GM19099 (cell line): ENCODE data around the gene RFX2.

Experiments used
- POLR2A ChIP-seq: IDR thresholded peaks from 3 replicates; pipeline ENCODE4 v1.6.1; 2011; ENCODE audit warnings: low read depth; ENCODE audit not compliant: insufficient read length; ENCODE audit errors: extremely low read depth

Gene RFX2

DNA sequence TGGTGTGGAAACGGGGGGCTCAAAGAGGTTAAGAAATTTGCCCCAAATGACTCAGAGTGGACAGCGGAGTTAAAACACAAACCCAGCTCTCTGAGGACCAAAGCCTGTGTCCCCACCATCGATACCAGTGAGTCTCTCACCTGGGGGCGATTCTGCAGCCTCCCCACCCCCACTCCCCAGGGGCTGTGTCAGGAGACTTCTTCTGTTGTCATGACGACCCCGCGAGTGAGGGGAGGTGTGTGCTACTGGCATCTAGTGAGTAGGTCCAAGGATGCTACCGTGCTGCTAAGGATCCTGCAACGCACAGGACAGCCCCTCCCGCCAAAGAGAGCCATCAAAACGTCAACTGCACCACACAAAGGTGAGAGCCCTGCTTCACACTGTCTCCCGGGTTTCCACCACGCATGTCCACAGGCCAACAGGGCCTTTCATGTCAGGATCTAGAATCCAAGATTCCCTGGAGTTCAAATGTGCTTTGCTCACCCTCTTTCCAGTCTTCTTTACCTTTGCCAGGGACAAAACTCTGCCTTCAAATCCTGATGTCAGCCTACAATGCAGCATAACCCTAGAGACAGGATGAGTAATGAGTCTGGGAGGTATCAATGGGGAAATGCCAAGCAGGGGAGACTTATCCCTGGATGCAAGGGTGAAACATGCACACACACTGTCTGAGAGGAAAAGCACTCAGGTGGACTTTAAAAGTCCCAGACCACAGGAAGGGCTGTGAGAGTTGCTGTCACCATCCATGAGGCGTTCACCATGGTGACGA lies 136.2 kb downstream of the RFX2 start:
- TF ChIP-seq POLR2A = no peak

DNA sequence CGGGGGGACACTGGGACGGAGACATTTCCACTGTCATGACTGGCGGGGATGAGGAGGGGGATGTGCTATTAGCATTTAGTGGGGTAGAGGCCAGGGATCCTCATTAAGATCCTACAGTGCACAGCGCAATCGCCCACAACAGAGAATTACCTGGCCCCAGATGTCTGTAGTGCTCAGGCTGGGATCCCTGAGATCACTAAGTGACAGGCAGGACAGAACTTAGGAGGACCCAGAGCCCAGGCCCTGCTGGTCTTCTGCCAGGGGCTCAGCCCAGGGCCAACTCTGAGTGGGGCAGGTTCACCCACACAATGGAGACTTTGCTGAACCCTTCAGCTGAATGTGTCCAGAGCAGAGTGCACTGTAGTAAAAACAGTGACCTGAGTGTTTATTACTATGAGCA lies 136.9 kb downstream of the RFX2 start:
- no peak for TF ChIP-seq POLR2A

DNA sequence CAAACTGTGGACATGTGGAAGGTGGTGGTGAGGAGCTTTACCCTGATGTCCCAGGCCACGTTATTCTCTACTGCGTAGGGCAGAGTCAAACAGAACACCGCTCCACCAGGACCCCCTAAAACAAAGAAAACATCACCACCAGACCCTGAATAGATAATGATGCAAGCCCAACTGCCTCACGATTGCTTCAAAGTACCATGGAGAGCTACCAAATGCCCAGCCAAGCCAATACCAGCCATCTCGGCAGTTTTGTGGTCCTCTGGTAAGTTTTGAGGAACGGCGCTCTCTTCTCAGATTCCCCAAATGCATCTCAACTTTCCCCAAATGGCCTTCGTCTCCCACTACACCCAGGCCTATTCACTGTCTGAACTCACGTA lies 138.0 kb downstream of the RFX2 start:
- no peak for TF ChIP-seq POLR2A

DNA sequence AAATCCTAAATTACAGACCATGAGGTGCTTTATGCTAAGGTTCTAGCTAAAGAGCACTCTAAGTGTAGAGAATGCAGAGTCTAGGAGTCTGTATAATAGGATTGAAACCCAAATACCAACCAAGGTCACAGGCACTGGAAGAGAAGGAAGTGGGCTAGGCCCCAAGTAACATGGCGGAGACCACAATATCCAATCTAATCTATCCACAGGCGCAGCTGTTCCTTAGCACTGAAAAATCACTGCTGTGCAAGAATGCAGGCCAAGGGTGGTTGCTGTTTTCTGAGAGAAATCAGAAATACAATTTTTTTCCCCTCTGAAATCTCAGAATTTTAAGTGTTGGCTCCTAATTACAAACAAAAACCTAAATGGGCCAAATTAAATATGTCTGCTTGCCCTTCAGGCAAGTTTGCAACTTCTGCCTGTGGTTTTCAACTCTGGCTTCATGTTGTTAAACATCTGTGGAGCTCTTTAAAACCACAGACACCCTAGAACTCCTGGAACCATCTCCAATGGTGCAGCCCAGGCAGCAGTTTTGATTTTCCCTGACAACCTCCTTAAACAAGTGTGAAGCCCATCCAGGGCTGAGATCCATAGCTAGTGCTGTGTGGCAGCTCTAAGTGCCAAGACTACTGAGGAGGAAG lies 138.5 kb downstream of the RFX2 start:
- TF ChIP-seq POLR2A = no peak

DNA sequence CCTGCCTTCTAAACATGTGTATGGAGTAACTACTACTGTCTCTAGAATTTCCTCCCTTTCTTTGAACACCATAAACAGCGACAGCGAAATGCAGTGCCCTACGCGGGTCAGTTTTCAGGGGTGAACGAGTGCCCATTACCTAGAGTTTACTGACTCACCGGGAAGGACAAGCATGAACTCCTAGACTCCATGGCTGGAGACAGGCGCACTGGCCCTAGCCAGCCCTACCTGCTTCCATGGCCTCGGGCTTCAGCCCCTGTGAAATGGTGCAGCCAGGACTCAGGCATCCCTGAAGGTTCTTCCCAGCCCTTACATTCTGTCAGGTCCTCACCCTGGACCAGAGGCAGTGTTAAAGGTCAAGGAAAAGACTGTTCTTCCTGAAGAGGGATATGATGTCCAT lies 140.8 kb downstream of the RFX2 start:
- TF ChIP-seq POLR2A = no peak

DNA sequence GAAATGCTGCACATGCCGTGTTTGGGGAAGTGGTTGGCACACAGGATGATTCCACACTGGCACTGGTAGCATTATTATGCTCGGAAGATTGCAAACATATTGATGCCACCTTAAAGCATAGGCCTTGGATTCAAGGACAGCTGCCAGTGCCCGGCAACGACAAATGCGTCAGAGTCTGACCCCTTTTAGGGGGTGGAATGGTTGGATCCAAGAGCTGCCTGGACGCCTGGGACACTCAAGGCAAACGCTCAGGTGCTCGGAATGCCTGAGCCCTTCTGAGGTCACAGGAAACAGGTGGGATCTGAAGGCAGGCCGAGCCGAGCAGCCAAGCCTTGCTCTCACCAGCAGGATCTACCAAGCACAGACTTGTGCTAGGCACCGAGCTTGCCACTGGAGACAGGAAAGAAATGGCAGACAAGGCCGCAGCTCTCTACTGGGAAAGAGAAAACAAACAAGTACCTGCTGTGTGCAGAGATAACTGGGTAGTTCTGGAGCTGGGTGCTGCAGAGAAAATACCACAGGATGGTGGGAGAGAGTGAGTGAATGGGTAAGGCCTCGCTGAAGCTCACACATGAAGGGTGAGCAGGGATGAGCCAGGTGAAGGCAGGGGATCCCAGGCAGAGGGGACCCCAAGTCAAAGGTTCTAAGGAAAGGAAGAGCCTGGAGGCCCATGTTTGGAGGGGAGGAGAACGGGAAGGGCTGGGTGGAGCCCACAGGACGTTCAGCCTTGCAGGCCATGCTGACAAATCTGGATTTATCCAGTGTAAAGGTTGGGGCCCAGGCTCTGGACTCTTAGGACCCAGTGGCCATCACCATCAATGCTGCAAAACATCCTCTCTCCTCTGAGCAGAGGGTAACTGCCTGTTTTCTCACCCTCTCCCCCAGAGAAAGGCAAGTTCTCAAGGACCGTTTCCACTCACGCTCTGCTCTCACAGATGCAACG lies 141.6 kb downstream of the RFX2 start:
- no peak for TF ChIP-seq POLR2A

DNA sequence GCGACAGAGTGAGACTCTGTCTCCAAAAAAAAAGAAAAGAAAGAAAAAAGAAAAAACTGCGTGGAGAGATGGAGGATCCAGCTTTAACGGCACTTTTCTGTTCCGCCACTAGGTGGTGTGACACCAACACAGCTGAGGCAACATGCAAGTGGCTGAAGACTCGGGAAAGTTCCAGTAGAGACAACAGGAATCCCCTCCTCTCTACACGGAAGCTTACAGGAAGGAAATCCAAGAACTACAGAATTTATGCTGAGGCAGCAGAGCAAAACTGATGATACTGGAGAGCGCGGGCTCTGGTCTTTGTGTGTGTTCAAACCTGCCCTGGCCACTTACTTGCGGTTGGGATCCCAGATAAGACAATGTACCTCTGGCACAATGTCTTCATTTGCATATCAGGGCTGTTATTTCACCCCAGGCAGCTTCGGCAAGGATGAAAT lies 142.3 kb downstream of the RFX2 start:
- TF ChIP-seq POLR2A = no peak

DNA sequence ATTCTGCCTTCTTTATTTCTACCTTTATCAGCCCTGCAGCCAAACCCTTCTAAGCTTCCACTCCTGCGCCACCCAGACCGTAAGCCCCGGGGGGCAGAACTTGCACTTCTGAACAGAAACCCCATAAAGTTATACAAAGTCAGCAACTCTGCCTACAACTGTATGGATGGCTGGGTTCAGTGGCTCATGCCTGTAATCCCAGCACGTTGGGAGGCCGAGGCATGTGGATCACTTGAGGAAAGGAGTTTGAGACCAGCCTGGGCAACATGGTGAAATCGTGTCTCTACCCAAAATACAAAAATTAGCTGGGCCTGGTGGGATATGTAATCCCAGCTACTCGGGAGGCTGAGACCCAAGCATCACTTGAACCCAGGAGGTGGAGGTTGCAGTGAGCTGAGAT lies 142.7 kb downstream of the RFX2 start:
- TF ChIP-seq POLR2A = no peak

DNA sequence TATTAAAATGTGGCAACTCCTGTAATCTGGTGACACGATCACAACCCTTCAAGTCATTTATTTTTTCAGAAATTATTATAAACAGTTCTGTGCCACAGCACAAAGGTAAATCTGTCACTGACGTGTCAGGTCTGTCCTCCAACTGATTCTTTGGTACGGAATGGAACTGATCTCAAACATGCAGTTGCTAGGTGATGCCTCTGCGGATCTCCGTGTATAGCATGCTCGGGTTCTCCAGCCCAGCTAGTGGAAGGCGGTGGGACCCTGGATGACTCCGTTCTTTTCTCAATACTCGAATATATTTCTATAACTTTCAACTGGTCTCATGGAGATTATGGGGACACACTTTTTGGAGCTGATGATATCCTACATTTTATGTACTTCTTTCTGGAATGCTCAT lies 143.4 kb downstream of the RFX2 start:
- TF ChIP-seq POLR2A = no peak

DNA sequence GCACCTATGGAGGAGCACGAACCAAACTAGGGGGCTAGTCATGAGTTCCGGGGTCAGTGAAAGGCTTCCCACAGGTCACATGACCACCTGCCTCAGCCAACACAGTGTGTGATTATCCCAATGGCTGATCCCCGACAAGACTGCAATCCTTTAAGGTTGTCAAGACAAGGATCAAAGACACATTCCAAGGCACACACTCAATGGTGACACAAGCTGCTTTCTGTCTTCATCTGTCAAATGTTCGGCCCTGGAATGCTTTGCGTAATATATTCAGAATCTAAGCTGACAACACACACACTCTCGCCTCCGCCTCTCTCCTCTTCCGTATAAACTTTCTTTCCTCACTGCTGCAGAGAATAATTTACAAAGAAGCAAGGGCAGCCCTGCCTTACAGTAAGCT lies 144.1 kb downstream of the RFX2 start:
- no peak for TF ChIP-seq POLR2A

DNA sequence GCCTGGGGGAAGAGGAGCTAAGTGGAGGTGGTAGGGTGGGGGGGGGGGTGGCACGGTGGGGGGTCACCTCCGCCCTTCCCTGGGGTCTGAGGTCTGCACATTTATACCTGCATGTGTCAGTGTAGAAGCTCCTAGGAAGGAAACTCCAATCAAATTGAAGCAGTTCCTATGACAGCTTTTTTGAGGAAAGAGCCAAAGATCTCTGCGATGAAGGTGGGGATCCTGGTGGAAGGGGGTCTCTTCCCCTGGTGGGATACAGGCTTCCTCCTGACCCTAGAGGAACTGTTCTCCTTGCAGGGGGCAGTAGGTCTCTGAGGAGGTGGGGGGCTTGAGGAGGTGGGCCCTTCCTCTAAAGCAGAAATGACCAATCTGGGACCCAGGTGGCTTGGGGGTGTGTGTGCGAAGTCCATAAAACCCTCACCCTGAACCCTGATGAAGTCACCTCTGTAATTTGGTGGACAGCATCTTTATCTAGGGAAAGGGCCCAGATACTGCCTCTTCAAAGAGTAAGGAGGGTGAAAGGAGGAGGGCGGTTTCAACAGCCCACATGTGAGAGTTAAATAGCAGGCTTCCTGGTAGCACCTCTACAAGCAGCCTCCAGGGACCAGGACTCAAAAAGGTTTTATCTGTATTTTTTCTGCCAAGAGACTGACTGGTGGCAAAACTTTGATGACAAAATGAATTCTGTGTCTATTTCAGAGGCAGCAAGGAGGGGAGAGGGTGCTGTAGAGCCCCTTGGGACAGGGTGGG lies 145.3 kb downstream of the RFX2 start:
- TF ChIP-seq POLR2A = no peak

DNA sequence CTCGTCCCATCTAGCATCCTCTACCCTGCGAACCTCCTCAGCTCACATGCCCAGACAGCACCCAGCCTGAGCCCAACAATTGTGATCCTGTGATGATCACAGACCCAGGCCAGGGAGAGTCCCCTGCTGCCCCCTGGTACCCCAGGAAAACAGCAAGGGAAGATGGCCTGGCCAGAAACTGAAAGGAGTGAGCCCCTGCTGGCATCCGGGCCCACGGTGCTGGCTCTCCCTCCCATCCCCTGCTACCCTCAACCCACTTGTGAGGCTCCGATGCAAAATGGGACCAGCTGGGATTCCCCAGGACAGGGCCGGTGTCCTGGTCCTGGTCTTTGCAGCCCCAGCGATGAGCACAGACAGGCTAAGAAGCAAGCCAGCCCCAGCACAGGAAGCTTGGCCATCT lies 146.4 kb downstream of the RFX2 start:
- TF ChIP-seq POLR2A = no peak

DNA sequence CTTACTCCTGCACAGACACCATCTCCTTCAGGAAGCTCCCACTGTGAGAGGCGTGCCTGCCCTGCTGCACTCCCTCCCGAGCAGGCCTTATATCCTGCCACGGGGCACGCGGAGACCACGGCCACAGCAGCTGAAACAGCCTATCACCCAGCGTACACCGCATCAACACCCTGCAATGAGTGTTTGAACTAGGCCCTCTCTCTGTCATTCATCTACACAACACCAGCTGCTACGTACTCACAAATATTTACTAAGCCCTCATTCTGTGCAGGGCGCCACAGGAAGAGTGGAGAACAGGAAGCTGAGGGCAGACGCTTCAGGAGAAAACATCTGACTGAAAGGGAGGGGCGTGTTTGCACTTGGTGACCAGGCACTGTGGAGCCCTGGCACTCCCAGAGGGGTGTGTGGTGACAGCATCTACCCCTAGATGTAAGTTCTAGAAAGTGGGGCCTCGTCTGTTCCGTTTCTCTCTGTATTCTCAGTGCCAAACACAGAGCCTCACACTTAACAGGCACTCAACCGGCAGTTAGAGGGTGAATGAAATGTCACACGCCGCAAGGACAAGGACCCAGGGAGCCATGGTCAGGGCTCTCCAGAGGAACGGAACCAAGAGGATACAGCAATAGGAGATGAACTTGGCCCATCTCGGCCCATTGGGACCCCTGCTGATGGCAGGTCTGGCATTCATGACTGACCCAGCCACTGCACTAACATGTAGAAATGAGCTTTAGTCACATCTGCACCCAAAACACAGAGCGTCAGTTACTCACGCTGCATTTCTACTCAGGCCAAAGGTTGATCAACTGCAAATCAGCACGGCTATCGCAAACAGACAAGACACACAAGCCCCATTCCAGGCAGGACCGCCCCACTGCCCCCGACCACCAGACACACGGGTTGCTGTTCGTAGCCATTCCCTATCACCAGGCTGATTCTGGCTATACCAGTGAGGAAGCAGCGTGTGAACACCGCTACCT lies 148.0 kb downstream of the RFX2 start:
- TF ChIP-seq POLR2A = no peak

DNA sequence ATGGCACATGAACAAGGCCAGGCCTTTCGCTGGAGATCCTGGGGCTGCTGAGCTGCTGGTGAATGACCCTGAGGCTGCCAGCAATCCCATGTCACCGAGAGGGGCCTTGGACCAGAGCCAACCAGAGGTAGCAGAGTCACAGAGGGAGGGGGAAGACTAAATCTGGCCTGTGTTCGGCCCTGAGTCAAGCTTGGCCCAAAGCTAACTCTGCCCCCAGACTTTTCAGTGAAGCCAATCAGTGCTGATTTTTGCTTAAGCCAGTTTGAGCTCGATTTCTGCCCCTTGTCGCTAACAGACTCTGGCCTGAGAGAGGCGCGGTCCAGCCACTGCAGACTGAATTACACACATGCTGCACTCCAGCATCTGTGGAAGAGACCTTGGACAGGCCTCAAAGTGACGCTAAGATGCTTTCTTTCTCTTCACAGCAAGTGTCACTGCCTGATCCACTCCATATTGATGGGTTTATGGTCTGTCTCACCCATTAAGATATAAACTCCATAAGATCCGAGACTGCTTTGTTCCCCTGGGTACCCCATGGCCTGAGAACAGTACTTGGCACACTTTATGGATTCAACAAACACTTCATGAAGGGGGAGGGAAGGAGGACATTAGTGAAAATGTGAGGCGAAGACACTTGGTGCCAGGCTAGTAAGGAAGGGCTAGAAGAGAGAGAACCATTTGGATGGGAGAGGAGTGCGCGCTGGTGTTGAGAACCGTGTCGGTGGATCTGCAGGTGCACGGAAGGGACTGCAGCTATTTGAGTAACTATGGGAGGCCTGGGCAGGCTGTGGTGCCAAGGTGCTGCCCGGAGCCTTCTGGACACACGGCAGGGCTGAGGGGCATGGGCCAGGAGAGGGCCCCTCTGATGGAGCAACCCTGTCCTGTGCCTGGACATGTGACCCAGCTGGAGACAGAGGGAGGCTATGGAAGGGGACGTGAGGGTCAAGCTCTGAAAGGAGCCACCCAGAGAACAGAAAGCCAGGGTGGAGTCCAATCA lies 150.0 kb downstream of the RFX2 start:
- no peak for TF ChIP-seq POLR2A
